ENCODE data around the gene NUP210.

The NUP210 gene

DNA sequence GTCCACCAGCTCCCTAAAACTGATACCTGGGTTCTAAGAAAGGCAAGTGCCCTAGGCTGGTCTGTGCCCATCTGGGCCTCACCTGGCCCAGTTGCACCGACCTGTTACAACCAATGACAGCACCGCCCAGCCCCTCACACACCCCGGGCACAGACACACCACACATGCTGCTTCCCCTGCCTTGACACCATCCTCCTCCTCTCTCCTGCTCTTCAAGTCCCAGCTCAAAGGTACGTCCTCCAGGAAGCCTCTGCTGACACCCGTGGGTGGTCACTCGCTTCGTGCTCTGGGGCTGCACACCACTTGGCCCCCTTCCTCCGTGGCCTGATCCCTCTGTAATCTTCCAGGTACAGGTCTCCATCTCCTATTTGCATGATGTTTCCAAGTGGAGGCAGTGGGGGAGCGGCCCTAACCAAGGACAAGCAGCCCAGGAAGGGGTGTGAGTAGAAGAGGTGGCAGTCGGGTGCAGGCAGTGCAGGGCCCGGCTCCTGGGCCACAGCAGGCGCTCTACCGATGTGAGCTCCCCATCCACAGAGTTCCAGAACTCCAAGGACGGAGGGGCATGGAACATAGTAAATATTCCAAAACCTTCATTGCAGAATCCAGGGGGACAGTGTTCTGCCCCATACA, 144.6 kb downstream of the NUP210 start:
- no peak for DNase-seq (ENCODE audit: low read depth in 2 of 2)

- DNase-seq (ENCODE audit: low read depth in 2 of 2), result no peak
Measured at GRCh38 chr3:13274551-13275332, 145.4 kb downstream of the NUP210 start.

DNA sequence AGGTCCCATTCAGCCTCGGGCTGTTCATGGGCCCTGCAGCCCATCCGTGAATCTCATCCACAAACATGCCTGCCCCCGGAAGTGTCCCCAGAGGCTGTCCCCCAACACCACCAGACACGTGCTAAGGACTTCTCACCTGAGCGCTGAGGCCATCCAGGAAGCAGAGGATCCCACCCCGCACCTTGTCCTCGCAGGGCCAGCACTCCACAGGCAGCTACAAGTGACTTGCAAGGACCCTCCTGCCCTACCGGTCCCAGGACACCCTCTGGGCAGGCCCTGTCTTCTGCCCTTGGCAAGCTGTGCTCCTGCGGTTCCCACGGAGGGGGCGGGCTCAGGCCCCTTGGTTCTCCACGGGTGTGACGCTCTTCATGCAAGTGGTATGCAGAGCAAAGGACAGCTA, 146.0 kb downstream of the NUP210 start:
- DNase-seq (ENCODE audit: low read depth in 2 of 2), result no peak

GRCh38 chr3:13273604-13274105, 146.5 kb downstream of the NUP210 start:
- DNase-seq (ENCODE audit: low read depth in 2 of 2), result no peak

GRCh38 chr3:13272831-13273603, 147.1 kb downstream of the NUP210 start:
- no peak for DNase-seq (ENCODE audit: low read depth in 2 of 2)

DNA sequence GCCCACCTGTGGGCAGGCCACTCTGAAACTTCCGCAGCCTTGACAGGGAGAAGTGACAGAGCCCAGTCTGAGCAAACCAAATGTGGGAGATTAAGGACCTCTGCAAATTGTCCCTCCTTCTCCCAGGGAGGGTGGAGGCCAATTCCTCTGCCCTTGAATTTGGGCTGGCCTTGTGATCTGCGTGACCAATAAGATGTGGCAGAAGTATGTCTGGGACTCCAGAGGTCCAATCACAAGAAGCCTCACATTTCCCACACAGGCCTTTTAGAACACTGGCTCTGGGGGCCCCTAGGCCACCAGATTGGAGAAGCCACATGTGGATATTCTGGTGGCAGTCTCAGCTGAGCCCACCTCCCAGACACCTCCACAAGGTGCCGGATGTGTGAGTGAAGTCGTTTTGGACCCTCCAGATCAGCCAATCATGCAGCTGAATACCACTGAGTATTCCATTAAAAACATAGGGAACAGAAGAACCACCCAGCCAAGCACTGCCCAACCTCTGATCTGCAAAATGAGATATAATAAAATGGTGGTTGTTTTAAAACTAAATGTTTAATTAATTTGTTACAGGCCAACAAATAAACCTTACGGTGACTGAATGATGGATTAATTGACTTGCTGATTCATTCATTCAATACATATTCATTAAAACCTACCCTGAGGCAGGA, 150.3 kb downstream of the NUP210 start:
- no peak for DNase-seq (ENCODE audit: low read depth in 2 of 2)

DNA sequence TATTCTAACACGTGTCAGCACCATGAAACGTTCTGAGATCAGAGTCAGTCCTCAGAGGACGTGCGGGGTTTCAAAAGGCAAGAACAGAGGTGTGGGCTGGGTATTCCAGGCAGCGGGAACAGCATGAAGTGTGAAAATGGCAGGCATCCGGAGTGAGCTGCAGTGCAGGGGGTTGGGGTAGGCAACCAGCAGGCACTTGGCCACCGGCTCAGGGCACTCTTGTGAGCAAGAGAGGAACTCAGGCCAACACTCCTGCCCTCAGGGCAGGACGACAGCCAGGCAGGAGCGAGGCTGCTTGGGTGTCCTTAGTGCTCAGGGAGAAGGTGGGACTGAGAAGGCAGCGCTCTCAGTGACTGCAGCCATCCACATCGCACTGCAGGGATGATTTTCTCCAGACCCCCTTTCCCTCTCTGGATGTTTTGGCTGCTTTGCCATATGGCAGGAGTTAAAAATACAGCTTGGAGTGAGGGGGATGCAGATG, 151.1 kb downstream of the NUP210 start:
- DNase-seq (ENCODE audit: low read depth in 2 of 2), result no peak

DNA sequence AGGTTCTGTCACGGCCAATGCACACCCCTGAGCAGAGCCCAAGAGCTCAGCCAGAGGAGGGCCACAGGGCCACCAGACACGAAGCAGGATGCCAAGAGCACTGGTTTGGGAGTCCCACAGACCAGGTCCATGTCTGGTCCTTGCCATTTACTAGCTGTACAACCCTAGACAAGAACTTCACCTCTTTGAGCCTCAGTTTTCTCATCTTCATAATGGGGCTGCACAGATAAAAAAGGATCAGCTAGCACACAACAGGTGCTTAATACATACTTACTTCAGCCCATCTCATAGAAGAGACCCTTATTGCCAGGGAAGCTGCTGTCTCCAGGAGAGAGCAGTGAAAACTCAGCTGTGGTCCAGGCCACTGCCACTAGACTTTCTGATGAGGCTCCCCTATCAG, 152.0 kb downstream of the NUP210 start:
- no peak for DNase-seq (ENCODE audit: low read depth in 2 of 2)

GRCh38 chr3:13266651-13267362, 153.3 kb downstream of the NUP210 start:
- DNase-seq (ENCODE audit: low read depth in 2 of 2), result no peak

Measured in activated CD4-positive, alpha-beta T cell treated with anti-CD3 and anti-CD28 coated beads for 24 hours (primary cell).